IMR-90 (cell line): Measurements from ENCODE around the gene RELN. TPM values are rescaled to one million over a fixed set of nuclear protein-coding genes. Genes with fewer than 3 reads are reported as not detected.

Source experiments
- ATAC-seq: fragments of 200-7000 bp; cut with Tn5 transposase; 2 replicates; pipeline ENCODE4 v1.9.1; 2020; ENCODE audit warnings: low read depth, mild to moderate bottlenecking, moderate library complexity
- BruUV-seq: library from RNA; stranded (reverse); fragments of 400-500 nt; replicated peaks from 2 replicates; lab custom pipeline; 2021; lab: Mats Ljungman, UMichigan
- CTCF ChIA-PET: fragments of 300-600 bp; formaldehyde crosslinking; extraction: SDS; loops from one replicate; lab custom pipeline; 2021; ENCODE audit warnings: antibody characterized with exemption; lab: Yijun Ruan, JAX
- POLR2A ChIA-PET: fragments of 300-600 bp; sonication (Branson Sonifier 250); formaldehyde crosslinking; loops from one replicate; lab custom pipeline; 2022; ENCODE audit warnings: antibody characterized with exemption; ENCODE audit not compliant: unreplicated experiment; lab: Charles Lee
- DNase-seq: peaks from one replicate; pipeline ENCODE4 v3.0.0; 2013
- H2AFZ ChIP-seq: replicated peaks from 2 replicates; pipeline ENCODE3; 2013; ENCODE audit warnings: low read length, mild to moderate bottlenecking; ENCODE audit not compliant: poor library complexity
- H2AK5ac ChIP-seq: 2 replicates; pipeline ENCODE4 v1.6.1; 2013; ENCODE audit warnings: low read depth, low read length, inconsistent platforms
- H2AK9ac ChIP-seq: replicated peaks from 2 replicates; pipeline ENCODE3; 2013; ENCODE audit warnings: mild to moderate bottlenecking, low read depth, low read length, moderate library complexity; ENCODE audit not compliant: poor library complexity
- H2BK120ac ChIP-seq: 2 replicates; pipeline ENCODE4 v1.6.1; 2013; ENCODE audit warnings: low read depth, low read length, inconsistent platforms
- H2BK15ac ChIP-seq: 3 replicates; pipeline ENCODE4 v1.6.1; 2013; ENCODE audit warnings: low read depth, low read length, inconsistent platforms
- H2BK20ac ChIP-seq: 2 replicates; pipeline ENCODE4 v1.6.1; 2013; ENCODE audit warnings: low read depth, mild to moderate bottlenecking, inconsistent platforms, low read length, moderate library complexity
- H2BK5ac ChIP-seq: 2 replicates; pipeline ENCODE4 v1.6.1; 2013; ENCODE audit warnings: mild to moderate bottlenecking, low read depth, low read length, inconsistent platforms; ENCODE audit not compliant: poor library complexity, severe bottlenecking
- H3K14ac ChIP-seq: replicated peaks from 2 replicates; pipeline ENCODE4 v1.6.1; 2013; ENCODE audit warnings: low read depth, low read length, inconsistent platforms
- H3K18ac ChIP-seq: 2 replicates; pipeline ENCODE4 v1.6.1; 2013; ENCODE audit warnings: low read depth, low read length, control low read depth
- H3K23ac ChIP-seq: 2 replicates; pipeline ENCODE4 v1.6.1; 2013; ENCODE audit warnings: low read depth, low read length, inconsistent platforms
- H3K27ac ChIP-seq: 2 replicates; pipeline ENCODE4 v1.5.1; 2013; ENCODE audit warnings: mild to moderate bottlenecking, control low read depth, low read length; ENCODE audit not compliant: insufficient read depth
- H3K27me3 ChIP-seq: 2 replicates; pipeline ENCODE4 v1.6.1; 2013; ENCODE audit warnings: low read length; ENCODE audit not compliant: control insufficient read depth, insufficient read depth
- H3K36me3 ChIP-seq: 2 replicates; pipeline ENCODE4 v1.6.1; 2013; ENCODE audit warnings: low read length, mixed read lengths; ENCODE audit not compliant: control insufficient read depth, insufficient read depth
- H3K4ac ChIP-seq: 2 replicates; pipeline ENCODE4 v1.6.1; 2013; ENCODE audit warnings: low read depth, low read length, inconsistent platforms
- H3K4me1 ChIP-seq: 2 replicates; pipeline ENCODE4 v1.6.1; 2013; ENCODE audit warnings: low read length, mixed read lengths; ENCODE audit not compliant: control insufficient read depth, insufficient read depth
- H3K4me2 ChIP-seq: 2 replicates; pipeline ENCODE4 v1.6.1; 2013; ENCODE audit warnings: low read depth, mild to moderate bottlenecking, control low read depth, low read length, moderate library complexity
- H3K4me3 ChIP-seq: 2 replicates; pipeline ENCODE4 v1.5.1; 2013; ENCODE audit warnings: low read depth, mild to moderate bottlenecking, control low read depth, low read length, moderate library complexity; ENCODE audit not compliant: insufficient read depth
- H3K56ac ChIP-seq: 2 replicates; pipeline ENCODE4 v1.6.1; 2013; ENCODE audit warnings: low read length, inconsistent platforms; ENCODE audit not compliant: insufficient read depth; ENCODE audit errors: extremely low read depth
- H3K79me1 ChIP-seq, 2 experiments: 2 replicates each; pipeline ENCODE4 v1.6.1; 2013; ENCODE audit warnings: low read length in 2 of 2, inconsistent platforms in 1 of 2, low read depth in 1 of 2
- H3K9ac ChIP-seq: 2 replicates; pipeline ENCODE4 v1.6.1; 2013; ENCODE audit warnings: low read depth, low read length, control low read depth
- H3K9me1 ChIP-seq: 2 replicates; pipeline ENCODE4 v1.6.1; 2013; ENCODE audit warnings: low read length, inconsistent platforms; ENCODE audit not compliant: insufficient read depth
- H3K9me3 ChIP-seq: 2 replicates; pipeline ENCODE4 v1.6.1; 2013; ENCODE audit warnings: low read length; ENCODE audit not compliant: control insufficient read depth, insufficient read depth
- H4K20me1 ChIP-seq: 2 replicates; pipeline ENCODE4 v1.6.1; 2013; ENCODE audit warnings: low read length, inconsistent platforms; ENCODE audit not compliant: insufficient read depth
- H4K5ac ChIP-seq: 2 replicates; pipeline ENCODE4 v1.6.1; 2013; ENCODE audit warnings: mild to moderate bottlenecking, low read depth, low read length, control low read depth
- H4K8ac ChIP-seq, 2 experiments: 2 replicates each; pipeline ENCODE4 v1.6.1; 2013; ENCODE audit warnings: low read depth in 2 of 2, low read length in 2 of 2, control low read depth in 1 of 2, inconsistent platforms in 1 of 2
- H4K91ac ChIP-seq: 2 replicates; pipeline ENCODE4 v1.6.1; 2013; ENCODE audit warnings: low read depth, low read length, inconsistent platforms; ENCODE audit not compliant: insufficient read depth
- ELK1 ChIP-seq: fragments of 150-350 bp; IDR thresholded peaks from 2 replicates; pipeline ENCODE4 v1.6.1; 2016; ENCODE audit warnings: low read depth, mild to moderate bottlenecking, low read length, moderate library complexity, borderline replicate concordance
- NFE2L2 ChIP-seq: fragments of 150-350 bp; IDR thresholded peaks from 2 replicates; pipeline ENCODE4 v1.6.1; 2016; ENCODE audit warnings: low read depth, mild to moderate bottlenecking, low read length
- WGBS, 2 experiments: methylation state at CpG; one replicate each; pipeline versions ENCODE4 v1.1.5 to v1.1.7; 2013; ENCODE audit warnings: missing lambda C conversion rate in 2 of 2; ENCODE audit not compliant: insufficient read length in 1 of 2; ENCODE audit errors: extremely low coverage in 2 of 2; 5-methylcytosine and 5-hydroxymethylcytosine counted together
- dilution Hi-C: fragments of 300-500 bp; cut with HindIII; formaldehyde crosslinking; loops from one replicate; pipeline ENCODE4 v1.14.3; 2018; ENCODE audit warnings: low sequenced_read_pairs; ENCODE audit not compliant: unreplicated experiment
- in situ Hi-C: fragments of 300-500 bp; cut with MboI; formaldehyde crosslinking; loops from 3 replicates; pipeline ENCODE4 v1.14.3; 2019; ENCODE audit warnings: low sequenced_read_pairs, inconsistent platforms, mixed read lengths
- intact Hi-C: fragments of 100-400 bp; cut with micrococcal nuclease; formaldehyde crosslinking; loops from 2 replicates; pipeline ENCODE4 v1.10.0; 2022
- polyA plus RNA-seq, 3 experiments: library from polyadenylated mRNA; depleted of rRNA; stranded (reverse); fragments of >200 nt; gene quantifications; 2 replicates each; pipeline ENCODE4 v1.2.3, GENCODE V29; 2012; ENCODE audit warnings: low replicate concordance in 1 of 3
- total RNA-seq: library from RNA; depleted of rRNA; stranded (reverse); fragments of >200 nt; gene quantifications from 2 replicates; pipeline ENCODE4 v1.2.3, GENCODE V29; 2012

RELN gene
- total and polyA plus RNA-seq, 2 of the 4 experiments (the other 2 are of a cell fraction) = 14.7 to 23.7 TPM

- BruUV-seq = no TSS peak
Measured at GRCh38 chr7:104008107-104008506, 18.6 kb upstream of the RELN start.

More at GRCh38 chr7:104008107-104008506, 18.6 kb upstream of the RELN start:
- no peaks in the 10 kb centered on the region for H3K9me3 ChIP-seq
- no peaks in the 10 kb centered on the region for H3K36me3 ChIP-seq
- intact Hi-C loops (no loop called here), in situ Hi-C loops (no loop called here), dilution Hi-C loops (no loop called here)
- H4K8ac ChIP-seq = no peak overlapping the region
- H3K56ac ChIP-seq = no peak overlapping the region
- H2BK15ac ChIP-seq = no peak overlapping the region
- WGBS, 2 experiments = no CpG with 5 or more reads among the region's 4 CpGs
- H4K5ac ChIP-seq = no peak overlapping the region
- DNase-seq = no peak
- H2AK5ac ChIP-seq = no peak overlapping the region
- no peak overlapping the region for H3K27ac ChIP-seq
- H4K20me1 ChIP-seq = no peaks in the 10 kb centered on the region
- POLR2A ChIA-PET = no interaction called here
- H3K9ac ChIP-seq = no peak overlapping the region
- H2BK20ac ChIP-seq = no peak overlapping the region
- no peak overlapping the region for H3K18ac ChIP-seq
- H2AFZ ChIP-seq = no peak overlapping the region
- no peaks in the 10 kb centered on the region for H3K79me1 ChIP-seq
- no peaks in the 10 kb centered on the region for H3K9me1 ChIP-seq
- CTCF ChIA-PET = interaction anchor here (0.8 kb wide), 1 partner anchor 435 kb away, joined by 3 read pairs; no protein-coding TSS in a partner anchor
- H3K4me3 ChIP-seq = no peak overlapping the region
- H2BK120ac ChIP-seq = no peak overlapping the region
- no peak overlapping the region for H2BK5ac ChIP-seq
- H3K4me2 ChIP-seq = no peak overlapping the region
- H4K91ac ChIP-seq = no peak overlapping the region
- TF ChIP-seq NFE2L2 (no peak), ELK1 (no peak)
- H2AK9ac ChIP-seq = no peak overlapping the region
- H3K27me3 ChIP-seq = no peaks in the 10 kb centered on the region
- no peak overlapping the region for H3K14ac ChIP-seq
- no peaks in the 10 kb centered on the region for H3K4me1 ChIP-seq
- ATAC-seq = no peak
- H3K23ac ChIP-seq = no peak overlapping the region
- H3K4ac ChIP-seq = no peak overlapping the region
